ENCODE results near the gene PSMB5. TPM values are rescaled to one million over a fixed set of nuclear protein-coding genes. Genes with fewer than 3 reads are reported as not detected.
A peak's percentile ranks its signal among the peaks of the same experiment; 100 is the strongest.

Gene PSMB5
- total and polyA plus RNA-seq, 12 donors: 35.6 to 206 (median 122) TPM

DNA sequence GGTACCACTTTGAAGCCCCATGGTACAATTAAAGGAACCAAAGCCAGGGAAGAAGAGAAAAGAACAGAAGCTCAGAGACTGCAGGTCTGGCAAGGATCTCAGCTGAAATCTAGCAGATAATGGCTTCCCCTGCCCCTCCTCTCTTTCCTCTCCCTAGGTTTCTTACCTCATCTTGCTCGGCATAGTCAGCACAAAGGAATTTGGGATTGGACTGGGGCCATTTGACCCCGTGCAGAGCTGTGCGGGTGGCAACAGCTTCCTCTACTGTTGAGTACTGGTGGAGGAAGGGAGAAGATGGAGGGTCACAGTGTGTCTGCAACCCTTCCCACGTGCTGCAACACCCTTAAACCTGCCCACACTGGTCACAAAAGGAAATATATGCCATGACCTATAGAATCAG is 27.3 kb upstream of the PSMB5 start:
- WGBS, 2 donors: 7 to 8% methylated on average over 4 of the region's 4 CpGs
- intact Hi-C loops (cut with DNase I): loop anchor here in 1 of 10 donors (10.0 kb wide), 1 partner anchor 477 kb away; the partner anchor contains the start of gene DAD1

DNA sequence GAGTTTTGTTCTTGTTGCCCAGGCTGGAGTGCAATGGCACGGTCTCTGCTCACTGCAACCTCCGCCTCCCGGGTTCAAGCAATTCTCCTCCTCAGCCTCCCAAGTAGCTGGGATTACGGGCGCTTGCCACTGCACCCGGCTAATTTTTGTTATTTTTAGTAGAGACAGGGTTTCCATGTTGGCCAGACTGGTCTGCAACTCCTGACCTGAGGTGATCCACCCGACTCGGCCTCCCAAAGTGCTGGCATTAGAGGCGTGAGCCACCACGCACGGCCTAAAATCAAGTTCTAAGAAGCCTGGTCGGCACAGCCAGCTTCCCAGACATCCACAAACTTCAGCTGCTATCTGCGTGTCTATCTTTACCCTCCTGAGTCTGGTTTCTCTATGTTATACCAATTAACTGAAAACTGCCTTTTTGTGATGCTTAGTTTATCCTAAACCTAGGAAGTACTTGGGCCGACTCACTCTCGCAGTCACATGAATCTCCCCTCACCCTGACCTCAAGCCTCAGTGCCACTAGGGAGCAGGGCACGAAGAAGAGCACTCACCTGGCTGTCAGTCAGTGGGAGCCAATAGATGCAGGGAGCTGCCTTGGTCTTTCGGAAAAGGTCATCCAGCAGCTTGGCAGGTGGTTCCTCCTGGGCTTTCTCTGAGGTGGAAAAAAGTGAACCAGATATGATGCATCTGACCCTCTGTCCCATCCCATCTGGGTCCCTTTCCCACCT is 26.0 kb upstream of the PSMB5 start:
- Histone ChIP-seq H3K27me3 (no peaks in the 10 kb centered on the region), H3K9me3 (no peaks in the 10 kb centered on the region), H3K36me3 (peaks cover 0 to 77% (median 57%) of the 10 kb centered on the region in 9 donors), H3K4me3 (no peak overlapping the region), H3K4me1 (peaks cover 5 to 39% (median 23%) of the 10 kb centered on the region in 9 donors), H3K27ac (no peak overlapping the region)
- DNase-seq: no peak
- TF ChIP-seq, protein P1, sequence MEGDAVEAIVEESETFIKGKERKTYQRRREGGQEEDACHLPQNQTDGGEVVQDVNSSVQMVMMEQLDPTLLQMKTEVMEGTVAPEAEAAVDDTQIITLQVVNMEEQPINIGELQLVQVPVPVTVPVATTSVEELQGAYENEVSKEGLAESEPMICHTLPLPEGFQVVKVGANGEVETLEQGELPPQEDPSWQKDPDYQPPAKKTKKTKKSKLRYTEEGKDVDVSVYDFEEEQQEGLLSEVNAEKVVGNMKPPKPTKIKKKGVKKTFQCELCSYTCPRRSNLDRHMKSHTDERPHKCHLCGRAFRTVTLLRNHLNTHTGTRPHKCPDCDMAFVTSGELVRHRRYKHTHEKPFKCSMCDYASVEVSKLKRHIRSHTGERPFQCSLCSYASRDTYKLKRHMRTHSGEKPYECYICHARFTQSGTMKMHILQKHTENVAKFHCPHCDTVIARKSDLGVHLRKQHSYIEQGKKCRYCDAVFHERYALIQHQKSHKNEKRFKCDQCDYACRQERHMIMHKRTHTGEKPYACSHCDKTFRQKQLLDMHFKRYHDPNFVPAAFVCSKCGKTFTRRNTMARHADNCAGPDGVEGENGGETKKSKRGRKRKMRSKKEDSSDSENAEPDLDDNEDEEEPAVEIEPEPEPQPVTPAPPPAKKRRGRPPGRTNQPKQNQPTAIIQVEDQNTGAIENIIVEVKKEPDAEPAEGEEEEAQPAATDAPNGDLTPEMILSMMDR (IDR thresholded peaks at IDR 0.05): no peak
- intact Hi-C loops (cut with DNase I): loop anchor here in 1 of 10 donors (10.0 kb wide), 1 partner anchor 476 kb away; the partner anchor contains the start of gene DAD1
- 91 to 94% methylated on average over 17 of the region's 17 CpGs for WGBS, 2 donors
- ATAC-seq: no peak

More for the DNA sequence above, 27.3 kb upstream of the PSMB5 start:
- no peak overlapping the region for H3K4me3 ChIP-seq
- DNase-seq (peak in 1 of 2 donors; percentile 63), ATAC-seq (peak in 6 of 8 donors; percentile 26 to 66 (median 47))
- H3K27ac ChIP-seq: peak overlapping the region in 4 of 10 donors; percentile 4 to 37 (median 23)
- peaks cover 0 to 90% (median 66%) of the 10 kb centered on the region in 9 donors for H3K36me3 ChIP-seq
- H3K9me3 ChIP-seq: no peaks in the 10 kb centered on the region
- H3K27me3 ChIP-seq: no peaks in the 10 kb centered on the region
- TF ChIP-seq, protein P1 (IDR thresholded peaks at IDR 0.05): no peak
- peaks cover 5 to 26% (median 13%) of the 10 kb centered on the region in 9 donors for H3K4me1 ChIP-seq

DNA sequence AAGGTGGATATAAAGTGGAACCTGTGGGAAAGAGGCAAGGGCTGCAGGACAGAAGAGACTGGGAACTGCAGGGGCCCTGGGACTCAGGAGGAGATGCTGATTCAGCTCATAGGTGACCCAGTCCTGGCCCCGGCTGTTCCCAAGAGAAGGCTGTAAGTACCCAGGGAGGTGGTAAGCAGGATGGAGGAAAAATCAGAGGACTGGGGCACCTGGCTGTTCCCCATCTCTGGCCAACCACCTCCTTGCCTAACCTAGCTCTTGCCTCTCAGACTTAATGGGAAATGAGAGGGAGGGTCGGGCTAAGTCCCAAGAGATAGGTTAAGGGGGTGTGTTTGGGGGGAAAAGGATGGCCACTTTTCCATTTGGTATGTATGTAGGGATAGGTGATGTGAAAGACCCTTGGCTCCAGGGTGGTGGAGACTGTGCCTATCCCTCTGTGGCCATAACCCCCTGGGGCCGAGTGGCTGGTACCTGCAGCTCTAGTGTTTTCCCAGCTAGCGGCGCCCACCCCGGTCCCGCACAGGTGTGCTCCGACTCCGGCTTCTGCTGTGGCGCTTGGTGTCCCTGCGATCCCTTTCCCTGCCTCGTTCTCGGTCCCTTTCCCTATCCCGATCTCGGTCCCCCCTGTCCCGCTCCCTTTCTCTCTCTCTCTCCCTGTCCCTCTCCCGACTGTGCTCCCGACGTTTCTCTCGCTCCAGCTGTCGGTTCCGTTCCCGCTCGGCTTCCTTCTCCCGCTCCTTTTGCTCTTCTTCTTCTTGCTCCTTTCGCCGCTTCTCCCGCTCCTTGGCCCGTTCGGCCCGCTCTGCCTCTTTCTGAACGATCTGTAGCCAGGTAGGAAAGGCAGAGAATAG is 24.2 kb upstream of the PSMB5 start:
- no peak for DNase-seq

More for the DNA sequence above, 24.2 kb upstream of the PSMB5 start:
- Histone ChIP-seq H3K36me3 (peaks cover 0 to 59% (median 51%) of the 10 kb centered on the region in 9 donors), H3K4me3 (no peak overlapping the region), H3K4me1 (peaks cover 5 to 43% (median 25%) of the 10 kb centered on the region in 9 donors), H3K27ac (no peak overlapping the region), H3K9me3 (no peaks in the 10 kb centered on the region), H3K27me3 (no peaks in the 10 kb centered on the region)
- 88 to 90% methylated on average over 32 of the region's 32 CpGs for WGBS, 2 donors
- no peak for ATAC-seq
- TF ChIP-seq, protein P1 (IDR thresholded peaks at IDR 0.05): no peak
- intact Hi-C loops (cut with DNase I): loop anchor here in 9 of 10 donors (1.0 to 10.0 kb wide), 8 partner anchors 64 to 504 kb away; no protein-coding TSS in a partner anchor

Data from heart right ventricle (tissue), 16 donors.